NCI-H2081 (cell line): Measurements from ENCODE around the gene CSRP1.
"Not testable (repeated sequence)": the region's sequence is repeated elsewhere in the genome, so short reads cannot be mapped to it uniquely, and the experiment has no call there.

Source experiments
- DNase-seq, 2 experiments: peaks; one replicate each; lab custom pipeline; 2025; lab: John Stamatoyannopoulos, UW

The CSRP1 gene

GRCh38 chr1:201478666-201479065 lies 28.3 kb downstream of the CSRP1 start:
- DNase-seq = not testable (repeated sequence)

GRCh38 chr1:201476670-201477344 lies 30.1 kb downstream of the CSRP1 start:
- DNase-seq = no peak

- DNase-seq = no peak
Measured at GRCh38 chr1:201475915-201476669, 30.8 kb downstream of the CSRP1 start.

- no peak for DNase-seq
Measured at GRCh38 chr1:201475130-201475529, 31.8 kb downstream of the CSRP1 start.

- no peak for DNase-seq
Measured at GRCh38 chr1:201473296-201473695, 33.6 kb downstream of the CSRP1 start.

GRCh38 chr1:201472321-201472720 lies 34.6 kb downstream of the CSRP1 start:
- DNase-seq = not testable (repeated sequence)

GRCh38 chr1:201471772-201472171 lies 35.2 kb downstream of the CSRP1 start:
- no peak for DNase-seq

GRCh38 chr1:201470581-201470980 lies 36.3 kb downstream of the CSRP1 start:
- no peak for DNase-seq

- no peak for DNase-seq
Measured at GRCh38 chr1:201469645-201470074, 37.3 kb downstream of the CSRP1 start.

GRCh38 chr1:201468844-201469644 lies 37.9 kb downstream of the CSRP1 start, which contains the start of gene PHLDA3:
PHLDA3 (minus strand) TSS chr1:201469188; CDS start chr1:201468786, 402 bp downstream.
- peak; percentile 64 to 81 for DNase-seq

GRCh38 chr1:201468501-201468843 lies 38.5 kb downstream of the CSRP1 start:
- DNase-seq = no peak

- DNase-seq = no peak
Measured at GRCh38 chr1:201466492-201466891, 40.4 kb downstream of the CSRP1 start.

GRCh38 chr1:201465698-201466290 lies 41.1 kb downstream of the CSRP1 start:
- no peak for DNase-seq

GRCh38 chr1:201463071-201463552 lies 43.8 kb downstream of the CSRP1 start:
- DNase-seq = no peak

- no peak for DNase-seq
Measured at GRCh38 chr1:201461645-201462441, 45.1 kb downstream of the CSRP1 start.

GRCh38 chr1:201460814-201461644 lies 45.9 kb downstream of the CSRP1 start:
- DNase-seq = no peak

GRCh38 chr1:201459775-201460174 lies 47.1 kb downstream of the CSRP1 start:
- DNase-seq = no peak

- no peak for DNase-seq
Measured at GRCh38 chr1:201459052-201459451, 47.9 kb downstream of the CSRP1 start.

- no peak for DNase-seq
Measured at GRCh38 chr1:201457508-201457960, 49.4 kb downstream of the CSRP1 start.
